ENCODE results near the gene OR8B12. TPM values are rescaled to one million over a fixed set of nuclear protein-coding genes. Genes with fewer than 3 reads are reported as not detected.

The OR8B12 gene
- polyA plus RNA-seq, 2 of the 4 experiments (the other 2 are of a cell fraction) = not detected

GRCh38 chr11:124581817-124582216, 38.4 kb upstream of the OR8B12 start:
- Histone ChIP-seq H3K27ac (no peak overlapping the region), H3K4me1 (no peaks in the 10 kb centered on the region), H3K9me3 (no peaks in the 10 kb centered on the region), H3K4me2 (no peak overlapping the region), H3K4me3 (no peak overlapping the region)
- ChIA-PET CTCF (no interaction called here), POLR2A (no interaction called here)
- WGBS (ENCODE audit: missing lambda C conversion rate) = 25% methylated on average over 6 of the region's 6 CpGs
- no peak for TF ChIP-seq MAZ (IDR thresholded peaks at IDR 0.05; ENCODE audit: borderline replicate concordance, low read depth, low read length)
- no peak for TF ChIP-seq RNF2 (IDR thresholded peaks at IDR 0.05; ENCODE audit: borderline replicate concordance, low read depth)
- TF ChIP-seq CEBPB (IDR thresholded peaks at IDR 0.05) = no peak
- no peak for TF ChIP-seq ATOH8 (CRISPR knock-in tag; IDR thresholded peaks at IDR 0.05; ENCODE audit: low read depth)
- DNase-seq (ENCODE audit: low read depth in 1 of 2, low spot score in 1 of 2) = no peak
- ATAC-seq = no peak
- no peak for FAIRE-seq

- no peak for ATAC-seq
- Histone ChIP-seq H3K9me3 (no peaks in the 10 kb centered on the region), H3K4me2 (no peak overlapping the region), H3K4me1 (no peaks in the 10 kb centered on the region), H3K4me3 (no peak overlapping the region), H3K27ac (no peak overlapping the region)
- ChIA-PET CTCF (interaction anchor here (1.7 kb wide), 1 partner anchor 163 kb away, joined by 5 read pairs; no protein-coding TSS in a partner anchor), POLR2A (no interaction called here)
- FAIRE-seq = no peak
- DNase-seq (ENCODE audit: low read depth in 1 of 2, low spot score in 1 of 2) = no peak
- TF ChIP-seq HDAC2 (IDR thresholded peaks at IDR 0.05) (no peak), MAX (IDR thresholded peaks at IDR 0.05) (no peak), JUN (IDR thresholded peaks at IDR 0.05) (no peak), NFE2L2 (conservative IDR thresholded peaks at IDR 0.05; ENCODE audit: low read length) (no peak), MYC (IDR thresholded peaks at IDR 0.05; ENCODE audit: borderline replicate concordance, low read length) (no peak), MAFK (IDR thresholded peaks at IDR 0.05; ENCODE audit: partially characterized antibody) (no peak), RAD21 (conservative IDR thresholded peaks at IDR 0.05 in 1 of 2, IDR thresholded peaks at IDR 0.05 in 1 of 2) (no peak), TP53 (CRISPR knock-in tag; IDR thresholded peaks at IDR 0.05) (no peak), PBX3 (IDR thresholded peaks at IDR 0.05) (no peak), HOXB5 (CRISPR knock-in tag; IDR thresholded peaks at IDR 0.05) (no peak), KDM1A (IDR thresholded peaks at IDR 0.05; ENCODE audit: low read depth) (no peak), HOXA7 (CRISPR knock-in tag; IDR thresholded peaks at IDR 0.05) (no peak)
- 10% methylated on average over 4 of the region's 4 CpGs for WGBS (ENCODE audit: missing lambda C conversion rate)
Observed at GRCh38 chr11:124578761-124579160, 35.3 kb upstream of the OR8B12 start.

- H3K4me2 ChIP-seq = no peak overlapping the region
- ATAC-seq = no peak
- no peak for FAIRE-seq
- TF ChIP-seq ESRRA (IDR thresholded peaks at IDR 0.05; ENCODE audit: borderline replicate concordance, low read length) (no peak), RNF2 (IDR thresholded peaks at IDR 0.05; ENCODE audit: borderline replicate concordance, low read depth) (no peak), CBX8 (IDR thresholded peaks at IDR 0.05) (no peak)
- 16% methylated on average over 6 of the region's 6 CpGs for WGBS (ENCODE audit: missing lambda C conversion rate)
- DNase-seq (ENCODE audit: low read depth in 1 of 2, low spot score in 1 of 2) = no peak
- H3K9me3 ChIP-seq = no peaks in the 10 kb centered on the region
- POLR2A ChIA-PET = no interaction called here
- no peak overlapping the region for H3K4me3 ChIP-seq
- H3K27ac ChIP-seq = no peak overlapping the region
- CTCF ChIA-PET = interaction anchor here (1.4 to 1.7 kb wide), 2 partner anchors 8 to 162 kb away, joined by 4 to 5 read pairs; no protein-coding TSS in a partner anchor
- no peaks in the 10 kb centered on the region for H3K4me1 ChIP-seq
Observed at GRCh38 chr11:124577716-124578427, 34.4 kb upstream of the OR8B12 start.

- Histone ChIP-seq H3K9me3 (no peaks in the 10 kb centered on the region), H3K4me1 (no peaks in the 10 kb centered on the region), H3K4me2 (no peak overlapping the region), H3K27ac (no peak overlapping the region), H3K4me3 (no peak overlapping the region)
- 14% methylated on average over 7 of the region's 7 CpGs for WGBS (ENCODE audit: missing lambda C conversion rate)
- DNase-seq (ENCODE audit: low read depth in 1 of 2, low spot score in 1 of 2) = no peak
- ChIA-PET CTCF (no interaction called here), POLR2A (no interaction called here)
- ATAC-seq = no peak
- TF ChIP-seq CBX2 (IDR thresholded peaks at IDR 0.05; ENCODE audit: borderline replicate concordance, low read depth) (no peak), POLR2A (IDR thresholded peaks at IDR 0.05; ENCODE audit: low read length) (no peak), SREBF2 (IDR thresholded peaks at IDR 0.05) (no peak), ZSCAN20 (CRISPR knock-in tag; IDR thresholded peaks at IDR 0.05) (no peak), CTCF (IDR thresholded peaks at IDR 0.05) (no peak), MAX (IDR thresholded peaks at IDR 0.05) (no peak)
- FAIRE-seq = no peak
Observed at GRCh38 chr11:124570160-124570559, 26.7 kb upstream of the OR8B12 start.

Measured in A549 (cell line).